HL-60/S4 (cell line): Measurements from ENCODE around the gene IFNGR1.
"Not testable (repeated sequence)": the region's sequence is repeated elsewhere in the genome, so short reads cannot be mapped to it uniquely, and the experiment has no call there.

ENCODE experiments used
- in situ Hi-C: fragments of 300-500 bp; cut with MboI; formaldehyde crosslinking; loops from 2 replicates; pipeline ENCODE4 v1.14.3; 2022; ENCODE audit warnings: low sequenced_read_pairs

Gene IFNGR1

GRCh38 chr6:137218917-137219663 lies at the start of gene IFNGR1:
Gene IFNGR1 (minus strand): TSS chr6:137219385. CDS start chr6:137219327, 58 bp downstream.
- in situ Hi-C loops, result no loop called here

GRCh38 chr6:137268911-137269310 lies 49.7 kb upstream of the IFNGR1 start:
- in situ Hi-C loops, result no loop called here

- in situ Hi-C loops, result no loop called here
These were observed 47.1 kb upstream of the IFNGR1 start for GRCh38 chr6:137266309-137266586.

GRCh38 chr6:137265561-137266308 lies 46.5 kb upstream of the IFNGR1 start:
- in situ Hi-C loops, result no loop called here

- in situ Hi-C loops, result no loop called here
These were observed 45.3 kb upstream of the IFNGR1 start for GRCh38 chr6:137264311-137265075.

GRCh38 chr6:137261761-137262160 lies 42.6 kb upstream of the IFNGR1 start:
- in situ Hi-C loops, result no loop called here

GRCh38 chr6:137261361-137261760 lies 42.2 kb upstream of the IFNGR1 start:
- in situ Hi-C loops, result no loop called here

- in situ Hi-C loops, result no loop called here
These were observed 41.0 kb upstream of the IFNGR1 start for GRCh38 chr6:137260217-137260616.

GRCh38 chr6:137259349-137259748 lies 40.2 kb upstream of the IFNGR1 start:
- in situ Hi-C loops, result no loop called here

- in situ Hi-C loops, result no loop called here
These were observed 39.0 kb upstream of the IFNGR1 start for GRCh38 chr6:137258170-137258569.

GRCh38 chr6:137256350-137257103 lies 37.3 kb upstream of the IFNGR1 start:
- in situ Hi-C loops, result no loop called here

GRCh38 chr6:137254966-137255365 lies 35.8 kb upstream of the IFNGR1 start:
- in situ Hi-C loops, result no loop called here

- in situ Hi-C loops, result not testable (repeated sequence)
These were observed 35.2 kb upstream of the IFNGR1 start for GRCh38 chr6:137254430-137254829.

- in situ Hi-C loops, result no loop called here
These were observed 29.5 kb upstream of the IFNGR1 start for GRCh38 chr6:137248702-137249101.

- in situ Hi-C loops, result no loop called here
These were observed 28.5 kb upstream of the IFNGR1 start for GRCh38 chr6:137247724-137248123.

GRCh38 chr6:137246791-137247202 lies 27.6 kb upstream of the IFNGR1 start:
- in situ Hi-C loops, result no loop called here

GRCh38 chr6:137246164-137246563 lies 27.0 kb upstream of the IFNGR1 start:
- in situ Hi-C loops, result no loop called here

GRCh38 chr6:137241481-137242038 lies 22.4 kb upstream of the IFNGR1 start:
- in situ Hi-C loops, result no loop called here

- in situ Hi-C loops, result no loop called here
These were observed 21.0 kb upstream of the IFNGR1 start for GRCh38 chr6:137240168-137240567.

GRCh38 chr6:137237413-137238170 lies 18.4 kb upstream of the IFNGR1 start:
- in situ Hi-C loops, result no loop called here
